HL-60 (cell line): ENCODE results near the gene FGF14.

Source experiments
- TF ChIP-seq, protein P1 (sequence below): IDR thresholded peaks from one replicate; pipeline ENCODE4 v1.5.1; 2011; ENCODE audit warnings: low read length, control low read depth, inconsistent platforms; ENCODE audit not compliant: insufficient read depth
- TF ChIP-seq, protein P2 (sequence below): IDR thresholded peaks from 2 replicates; pipeline ENCODE4 v1.6.1; 2012; ENCODE audit warnings: low read depth; ENCODE audit not compliant: insufficient replicate concordance

DNA sequence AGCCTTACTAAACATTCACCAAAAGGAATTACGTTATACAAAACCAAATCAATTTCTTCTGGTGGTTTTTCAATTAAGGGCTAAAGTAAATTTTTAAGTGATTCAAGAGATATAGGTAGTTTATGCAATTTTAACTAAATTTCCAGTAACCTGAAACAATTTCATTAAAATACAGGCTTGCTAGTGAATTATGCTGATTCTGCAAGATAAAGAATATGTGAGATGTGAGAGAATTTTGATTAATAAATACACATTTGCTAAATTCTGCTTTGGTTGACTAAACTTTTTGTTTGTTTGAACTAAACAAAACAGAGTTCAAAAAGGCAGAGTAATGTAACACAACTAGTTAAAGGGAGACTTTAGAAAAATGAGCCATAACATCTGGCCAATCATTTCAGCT lies 27.1 kb downstream of the FGF14 start:
- TF ChIP-seq, protein P1, sequence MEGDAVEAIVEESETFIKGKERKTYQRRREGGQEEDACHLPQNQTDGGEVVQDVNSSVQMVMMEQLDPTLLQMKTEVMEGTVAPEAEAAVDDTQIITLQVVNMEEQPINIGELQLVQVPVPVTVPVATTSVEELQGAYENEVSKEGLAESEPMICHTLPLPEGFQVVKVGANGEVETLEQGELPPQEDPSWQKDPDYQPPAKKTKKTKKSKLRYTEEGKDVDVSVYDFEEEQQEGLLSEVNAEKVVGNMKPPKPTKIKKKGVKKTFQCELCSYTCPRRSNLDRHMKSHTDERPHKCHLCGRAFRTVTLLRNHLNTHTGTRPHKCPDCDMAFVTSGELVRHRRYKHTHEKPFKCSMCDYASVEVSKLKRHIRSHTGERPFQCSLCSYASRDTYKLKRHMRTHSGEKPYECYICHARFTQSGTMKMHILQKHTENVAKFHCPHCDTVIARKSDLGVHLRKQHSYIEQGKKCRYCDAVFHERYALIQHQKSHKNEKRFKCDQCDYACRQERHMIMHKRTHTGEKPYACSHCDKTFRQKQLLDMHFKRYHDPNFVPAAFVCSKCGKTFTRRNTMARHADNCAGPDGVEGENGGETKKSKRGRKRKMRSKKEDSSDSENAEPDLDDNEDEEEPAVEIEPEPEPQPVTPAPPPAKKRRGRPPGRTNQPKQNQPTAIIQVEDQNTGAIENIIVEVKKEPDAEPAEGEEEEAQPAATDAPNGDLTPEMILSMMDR: no peak
- TF ChIP-seq, protein P2, sequence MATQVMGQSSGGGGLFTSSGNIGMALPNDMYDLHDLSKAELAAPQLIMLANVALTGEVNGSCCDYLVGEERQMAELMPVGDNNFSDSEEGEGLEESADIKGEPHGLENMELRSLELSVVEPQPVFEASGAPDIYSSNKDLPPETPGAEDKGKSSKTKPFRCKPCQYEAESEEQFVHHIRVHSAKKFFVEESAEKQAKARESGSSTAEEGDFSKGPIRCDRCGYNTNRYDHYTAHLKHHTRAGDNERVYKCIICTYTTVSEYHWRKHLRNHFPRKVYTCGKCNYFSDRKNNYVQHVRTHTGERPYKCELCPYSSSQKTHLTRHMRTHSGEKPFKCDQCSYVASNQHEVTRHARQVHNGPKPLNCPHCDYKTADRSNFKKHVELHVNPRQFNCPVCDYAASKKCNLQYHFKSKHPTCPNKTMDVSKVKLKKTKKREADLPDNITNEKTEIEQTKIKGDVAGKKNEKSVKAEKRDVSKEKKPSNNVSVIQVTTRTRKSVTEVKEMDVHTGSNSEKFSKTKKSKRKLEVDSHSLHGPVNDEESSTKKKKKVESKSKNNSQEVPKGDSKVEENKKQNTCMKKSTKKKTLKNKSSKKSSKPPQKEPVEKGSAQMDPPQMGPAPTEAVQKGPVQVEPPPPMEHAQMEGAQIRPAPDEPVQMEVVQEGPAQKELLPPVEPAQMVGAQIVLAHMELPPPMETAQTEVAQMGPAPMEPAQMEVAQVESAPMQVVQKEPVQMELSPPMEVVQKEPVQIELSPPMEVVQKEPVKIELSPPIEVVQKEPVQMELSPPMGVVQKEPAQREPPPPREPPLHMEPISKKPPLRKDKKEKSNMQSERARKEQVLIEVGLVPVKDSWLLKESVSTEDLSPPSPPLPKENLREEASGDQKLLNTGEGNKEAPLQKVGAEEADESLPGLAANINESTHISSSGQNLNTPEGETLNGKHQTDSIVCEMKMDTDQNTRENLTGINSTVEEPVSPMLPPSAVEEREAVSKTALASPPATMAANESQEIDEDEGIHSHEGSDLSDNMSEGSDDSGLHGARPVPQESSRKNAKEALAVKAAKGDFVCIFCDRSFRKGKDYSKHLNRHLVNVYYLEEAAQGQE: no peak
